Measurements from ENCODE around the gene DYNC1H1. TPM values are rescaled to one million over a fixed set of nuclear protein-coding genes. Genes with fewer than 3 reads are reported as not detected.

DYNC1H1 gene
- total RNA-seq = 725 and 932 TPM in 2 replicates

DNA sequence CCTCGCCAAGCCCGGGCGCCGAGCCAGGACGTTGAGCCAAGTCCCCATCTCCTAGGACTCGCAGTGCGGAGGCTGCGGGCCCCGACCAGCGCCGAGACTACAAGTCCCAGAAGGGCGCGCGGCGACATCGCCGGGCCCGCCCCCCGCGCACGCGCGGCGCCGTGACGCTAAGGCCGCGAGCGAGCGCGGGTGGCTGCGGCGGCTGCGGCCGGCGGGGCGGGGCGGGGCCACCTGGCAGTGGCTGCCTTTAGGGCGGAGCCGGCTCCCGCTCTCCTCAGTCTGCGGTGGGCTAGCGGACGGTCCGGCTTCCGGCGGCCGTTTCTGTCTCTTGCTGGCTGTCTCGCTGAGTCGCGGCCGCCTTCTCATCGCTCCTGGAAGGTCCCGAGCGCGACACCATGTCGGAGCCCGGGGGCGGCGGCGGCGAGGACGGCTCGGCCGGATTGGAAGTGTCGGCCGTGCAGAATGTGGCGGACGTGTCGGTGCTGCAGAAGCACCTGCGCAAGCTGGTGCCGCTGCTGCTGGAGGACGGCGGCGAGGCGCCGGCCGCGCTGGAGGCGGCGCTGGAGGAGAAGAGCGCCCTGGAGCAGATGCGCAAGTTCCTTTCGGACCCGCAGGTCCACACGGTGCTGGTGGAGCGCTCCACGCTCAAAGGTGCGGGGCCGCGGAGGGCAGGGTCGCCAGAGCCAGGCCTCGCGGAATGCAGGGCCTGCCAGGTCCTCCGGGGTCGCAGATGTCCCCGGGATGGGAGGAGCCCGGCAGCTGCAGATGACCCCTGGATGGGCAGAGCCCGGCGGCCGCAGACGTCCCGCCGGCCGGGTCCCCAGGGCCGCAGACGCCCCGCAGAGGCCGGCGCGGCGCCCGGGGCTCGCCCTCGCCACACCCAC is at the start of gene DYNC1H1:
Gene DYNC1H1 (plus strand): TSS at position 277 of the 884 bp plus-strand sequence. CDS start 119 bp downstream, at position 396.

DNA sequence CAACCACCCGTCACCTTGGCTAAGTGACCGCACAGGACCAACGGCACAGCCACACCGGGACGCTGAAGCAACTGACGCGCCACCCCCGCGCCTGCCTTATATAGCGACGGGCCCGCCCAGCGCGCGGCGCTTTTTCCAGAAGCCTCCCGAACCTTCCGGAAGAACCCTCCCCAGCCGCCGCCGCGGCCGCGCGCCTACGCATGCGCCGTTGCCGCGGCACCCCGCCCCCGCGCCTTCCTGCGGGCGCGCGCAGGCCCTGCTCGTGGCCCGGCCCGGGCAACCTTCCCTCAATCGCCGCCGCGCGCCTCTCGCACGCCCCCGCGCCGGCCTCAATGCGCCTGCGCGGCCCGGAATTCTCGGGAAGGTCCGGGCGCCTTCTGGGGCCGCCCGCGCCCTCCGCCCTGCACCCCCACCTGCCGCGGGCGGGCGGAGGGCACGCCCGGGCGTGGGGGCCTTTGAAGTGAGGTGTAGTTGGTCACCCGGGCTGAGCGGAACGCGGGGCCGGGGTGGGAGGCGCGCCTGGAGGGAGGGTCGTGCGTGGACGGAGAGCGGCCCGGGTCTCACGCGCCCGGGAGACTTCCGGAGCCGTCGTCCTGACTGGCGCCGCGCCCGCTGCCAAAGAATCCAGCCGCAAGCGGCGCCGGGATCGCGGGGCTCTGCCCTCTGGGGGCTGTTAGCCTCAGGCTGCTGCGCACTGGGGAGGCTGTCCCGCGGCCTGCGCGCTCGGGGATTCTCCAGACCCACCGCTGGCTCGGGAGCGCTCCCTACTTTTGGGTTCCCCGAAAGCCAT is 122.8 kb downstream of the DYNC1H1 start, which contains the start of gene HSP90AA1:
Gene HSP90AA1 (minus strand): TSS at position 73 of the 790 bp plus-strand sequence. CDS start 666 bp downstream, outside the sequence.

Other genes starting within 250 kb of the DYNC1H1 start
- gene PPP2R5C, start 202.9 kb upstream of the DYNC1H1 start, total RNA-seq = 80.4 and 128 TPM in 2 replicates
- gene HSP90AA1, start 122.5 kb downstream of the DYNC1H1 start, total RNA-seq = 317 and 669 TPM in 2 replicates
- 13.9 and 18.2 TPM in 2 replicates for gene WDR20, start 175.3 kb downstream of the DYNC1H1 start, total RNA-seq